Activated B cell treated with CpG ODN at 0.5 μM for 24 hours (primary cell): ENCODE data around the gene LTB4R. TPM values are rescaled to one million over a fixed set of nuclear protein-coding genes. Genes with fewer than 3 reads are reported as not detected.

Source experiments
- ATAC-seq: fragments of 200-7000 bp; cut with Tn5 transposase; one replicate; pipeline ENCODE4 v1.10.0; 2021; ENCODE audit warnings: low read depth, mild to moderate bottlenecking, moderate library complexity
- CTCF ChIA-PET: fragments of 350-600 bp; sonication (Branson Sonifier 250); formaldehyde crosslinking; loops from one replicate; lab custom pipeline; 2021; ENCODE audit warnings: antibody characterized with exemption; lab: Charles Lee
- POLR2A ChIA-PET: fragments of 350-600 bp; sonication (Branson Sonifier 250); formaldehyde crosslinking; loops from one replicate; lab custom pipeline; 2021; ENCODE audit warnings: antibody characterized with exemption; lab: Charles Lee
- DNase-seq: peaks from one replicate; pipeline ENCODE4 v3.0.0; 2022
- H3K27ac Mint-ChIP-seq: one replicate; pipeline ENCODE4 v1.8.0; 2020; ENCODE audit warnings: mixed read lengths
- H3K27me3 Mint-ChIP-seq: one replicate; pipeline ENCODE4 v1.8.0; 2021; ENCODE audit warnings: mixed read lengths
- H3K36me3 Mint-ChIP-seq: one replicate; pipeline ENCODE4 v1.8.0; 2021; ENCODE audit warnings: low read depth, mixed read lengths
- H3K4me1 Mint-ChIP-seq: one replicate; pipeline ENCODE4 v1.8.0; 2021; ENCODE audit warnings: mixed read lengths
- H3K4me3 Mint-ChIP-seq: one replicate; pipeline ENCODE4 v1.8.0; 2020; ENCODE audit warnings: mild to moderate bottlenecking, mixed read lengths
- H3K9me3 Mint-ChIP-seq: one replicate; pipeline ENCODE4 v1.8.0; 2020; ENCODE audit warnings: mixed read lengths
- intact Hi-C: fragments of 100-400 bp; cut with micrococcal nuclease; formaldehyde crosslinking; loops from one replicate; pipeline ENCODE4 v1.15.1; 2024
- total RNA-seq: library from RNA; stranded (reverse); gene quantifications from 2 replicates; pipeline ENCODE4 v1.2.3, GENCODE V29; 2022
- TF ChIP-seq, protein P1 (sequence below): fragments of 200-600 bp; IDR thresholded peaks from one replicate; pipeline ENCODE4 v1.8.0; 2022; ENCODE audit warnings: antibody characterized with exemption, mild to moderate bottlenecking

The LTB4R gene
- total RNA-seq, 1 donor from 2014 or later, result 8.2 TPM

DNA sequence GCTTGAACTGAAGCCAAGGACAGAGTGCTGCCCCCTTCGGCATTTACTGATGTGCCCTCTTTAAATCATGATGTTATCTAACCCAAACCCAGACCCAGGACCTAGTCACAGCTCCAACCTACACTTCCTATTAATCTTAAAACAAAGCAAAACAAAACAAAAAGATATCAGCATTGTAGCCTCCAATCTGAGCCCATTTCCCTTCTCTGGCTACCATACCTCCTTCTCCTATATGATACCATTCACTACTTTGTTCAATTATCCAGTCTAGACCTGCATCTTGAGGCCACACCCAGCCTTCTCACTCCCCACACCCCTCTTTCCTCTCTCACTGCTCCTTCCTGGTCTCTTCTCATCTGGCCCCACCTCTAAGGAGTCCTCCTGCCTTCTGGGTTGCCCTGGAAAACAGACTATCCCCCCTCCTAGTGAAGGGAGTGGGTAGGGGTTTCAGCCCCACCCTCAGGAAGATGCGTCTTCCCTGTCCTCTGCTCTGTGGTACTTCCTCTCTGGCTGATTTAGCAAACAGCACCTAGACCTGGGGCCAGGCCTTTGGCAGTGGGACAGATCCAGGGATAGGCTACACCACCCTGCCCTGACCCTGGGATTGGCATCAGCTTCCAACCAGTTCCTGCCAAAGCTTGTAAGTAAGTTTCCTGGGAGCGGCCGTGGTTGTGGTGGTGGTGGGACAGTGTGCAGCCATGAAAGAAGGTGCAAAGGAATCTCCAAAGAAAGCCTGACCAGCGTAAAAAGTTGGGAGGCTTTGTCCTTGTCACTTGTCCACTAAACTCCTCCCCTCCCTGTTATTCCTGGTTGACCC is 3.3 kb downstream of the LTB4R start:
- TF ChIP-seq, protein P1, sequence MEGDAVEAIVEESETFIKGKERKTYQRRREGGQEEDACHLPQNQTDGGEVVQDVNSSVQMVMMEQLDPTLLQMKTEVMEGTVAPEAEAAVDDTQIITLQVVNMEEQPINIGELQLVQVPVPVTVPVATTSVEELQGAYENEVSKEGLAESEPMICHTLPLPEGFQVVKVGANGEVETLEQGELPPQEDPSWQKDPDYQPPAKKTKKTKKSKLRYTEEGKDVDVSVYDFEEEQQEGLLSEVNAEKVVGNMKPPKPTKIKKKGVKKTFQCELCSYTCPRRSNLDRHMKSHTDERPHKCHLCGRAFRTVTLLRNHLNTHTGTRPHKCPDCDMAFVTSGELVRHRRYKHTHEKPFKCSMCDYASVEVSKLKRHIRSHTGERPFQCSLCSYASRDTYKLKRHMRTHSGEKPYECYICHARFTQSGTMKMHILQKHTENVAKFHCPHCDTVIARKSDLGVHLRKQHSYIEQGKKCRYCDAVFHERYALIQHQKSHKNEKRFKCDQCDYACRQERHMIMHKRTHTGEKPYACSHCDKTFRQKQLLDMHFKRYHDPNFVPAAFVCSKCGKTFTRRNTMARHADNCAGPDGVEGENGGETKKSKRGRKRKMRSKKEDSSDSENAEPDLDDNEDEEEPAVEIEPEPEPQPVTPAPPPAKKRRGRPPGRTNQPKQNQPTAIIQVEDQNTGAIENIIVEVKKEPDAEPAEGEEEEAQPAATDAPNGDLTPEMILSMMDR, result no peak
- H3K27me3 Mint-ChIP-seq, result peaks cover 5% of the 10 kb centered on the region
- peaks cover 46% of the 10 kb centered on the region for H3K4me1 Mint-ChIP-seq
- H3K9me3 Mint-ChIP-seq, result no peaks in the 10 kb centered on the region
- intact Hi-C loops, result no loop called here
- H3K36me3 Mint-ChIP-seq, result no peaks in the 10 kb centered on the region
- CTCF ChIA-PET, result interaction anchor here (4.7 kb wide), 1 partner anchor 18 kb away, joined by 35 read pairs; no protein-coding TSS in a partner anchor
- no peak for DNase-seq
- POLR2A ChIA-PET, result interaction anchor here (0.6 to 1.0 kb wide), 2 partner anchors 18 to 46 kb away, joined by 3 read pairs; no protein-coding TSS in a partner anchor
- no peak overlapping the region for H3K27ac Mint-ChIP-seq
- no peak for ATAC-seq
- no peak overlapping the region for H3K4me3 Mint-ChIP-seq

GRCh38 chr14:24315243-24315806 is 4.0 kb downstream of the LTB4R start:
- Mint-ChIP-seq H3K4me1 (peaks cover 38% of the 10 kb centered on the region), H3K36me3 (no peaks in the 10 kb centered on the region), H3K4me3 (no peak overlapping the region), H3K9me3 (no peaks in the 10 kb centered on the region), H3K27me3 (peaks cover 6% of the 10 kb centered on the region), H3K27ac (no peak overlapping the region)
- TF ChIP-seq, protein P1, result no peak
- intact Hi-C loops, result no loop called here
- ATAC-seq (no peak), DNase-seq (no peak)
- CTCF ChIA-PET, result no interaction called here
- POLR2A ChIA-PET, result no interaction called here

GRCh38 chr14:24315807-24316596 is 4.7 kb downstream of the LTB4R start:
- TF ChIP-seq, protein P1, result no peak
- Mint-ChIP-seq H3K36me3 (no peaks in the 10 kb centered on the region), H3K9me3 (no peaks in the 10 kb centered on the region), H3K4me1 (peaks cover 36% of the 10 kb centered on the region), H3K27me3 (peaks cover 6% of the 10 kb centered on the region), H3K4me3 (no peak overlapping the region), H3K27ac (no peak overlapping the region)
- ATAC-seq (no peak), DNase-seq (no peak)
- POLR2A ChIA-PET, result no interaction called here
- CTCF ChIA-PET, result interaction anchor here (0.8 kb wide), 1 partner anchor 97 kb away, joined by 3 read pairs; no protein-coding TSS in a partner anchor
- intact Hi-C loops, result no loop called here

DNA sequence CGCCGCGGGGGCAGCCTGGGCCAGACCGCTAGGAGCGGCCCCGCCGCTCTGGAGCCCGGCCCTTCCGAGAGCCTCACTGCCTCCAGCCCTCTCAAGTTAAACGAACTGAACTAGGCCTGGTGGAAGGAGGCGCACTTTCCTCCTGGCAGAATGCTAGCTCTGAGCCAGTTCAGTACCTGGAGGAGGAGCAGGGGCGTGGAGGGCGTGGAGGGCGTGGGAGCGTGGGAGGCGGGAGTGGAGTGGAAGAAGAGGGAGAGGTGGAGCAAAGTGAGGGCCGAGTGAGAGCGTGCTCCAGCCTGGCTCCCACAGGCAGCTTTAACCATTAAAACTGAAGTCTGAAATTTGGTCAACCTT is 5.3 kb downstream of the LTB4R start:
- ATAC-seq, result no peak
- Mint-ChIP-seq H3K27ac (no peak overlapping the region), H3K4me3 (no peak overlapping the region), H3K27me3 (peaks cover 6% of the 10 kb centered on the region), H3K36me3 (no peaks in the 10 kb centered on the region), H3K4me1 (peaks cover 32% of the 10 kb centered on the region), H3K9me3 (no peaks in the 10 kb centered on the region)
- no peak for DNase-seq
- POLR2A ChIA-PET, result no interaction called here
- TF ChIP-seq, protein P1, result no peak
- CTCF ChIA-PET, result interaction anchor here (0.8 kb wide), 1 partner anchor 97 kb away, joined by 3 read pairs; no protein-coding TSS in a partner anchor
- intact Hi-C loops, result no loop called here
